Suprapubic skin (tissue), 4 donors: ENCODE data around the gene HTRA2. TPM values are rescaled to one million over a fixed set of nuclear protein-coding genes. Genes with fewer than 3 reads are reported as not detected.

Experiments
- DNase-seq, 2 donors: peaks; one replicate each; pipeline ENCODE4 v3.0.0-alpha.2; 2019; ENCODE audit warnings: low spot score in 2 of 2
- H3K27ac ChIP-seq: fragments of 200-600 bp; sonication (generic); one replicate; pipeline ENCODE4 v1.5.1; 2019
- H3K27me3 ChIP-seq: fragments of 200-600 bp; sonication (generic); one replicate; pipeline ENCODE4 v1.5.1; 2019
- H3K36me3 ChIP-seq: fragments of 200-600 bp; sonication (generic); one replicate; pipeline ENCODE4 v1.5.1; 2019
- H3K4me1 ChIP-seq: fragments of 200-600 bp; sonication (generic); one replicate; pipeline ENCODE4 v1.5.1; 2019
- H3K4me3 ChIP-seq: fragments of 200-600 bp; sonication (generic); one replicate; pipeline ENCODE4 v1.5.1; 2019; ENCODE audit warnings: mild to moderate bottlenecking
- H3K9me3 ChIP-seq: fragments of 200-600 bp; sonication (generic); one replicate; pipeline ENCODE4 v1.5.1; 2019
- CTCF ChIP-seq, 2 donors: fragments of 200-600 bp in 1 of 2; fragments of 450-650 bp in 1 of 2; sonication (generic) in 1 of 2; IDR thresholded peaks; one replicate each; pipeline ENCODE4 v1.5.1; 2016 to 2019; ENCODE audit warnings: antibody characterized with exemption in 2 of 2, mild to moderate bottlenecking in 1 of 2, moderate library complexity in 1 of 2
- EP300 ChIP-seq: sonication (generic); formaldehyde crosslinking; IDR thresholded peaks from one replicate; pipeline ENCODE4 v1.6.1; 2017; ENCODE audit warnings: antibody characterized with exemption
- POLR2A ChIP-seq, 2 donors: fragments of 450-650 bp; IDR thresholded peaks; one replicate each; pipeline ENCODE4 v1.6.1; 2017; ENCODE audit warnings: antibody characterized with exemption in 2 of 2, mild to moderate bottlenecking in 2 of 2, moderate library complexity in 2 of 2
- POLR2AphosphoS5 ChIP-seq, 3 donors: sonication (generic); formaldehyde crosslinking; IDR thresholded peaks; one replicate each; pipeline ENCODE4 v1.6.1; 2017; ENCODE audit warnings: antibody characterized with exemption in 3 of 3
- WGBS: methylation state at CpG from one replicate; pipeline ENCODE4 v1.1.5; 2018; 5-methylcytosine and 5-hydroxymethylcytosine counted together
- total RNA-seq, 4 donors: library from RNA; depleted of rRNA; stranded (reverse); fragments of >200 nt; gene quantifications; one replicate each; pipeline ENCODE4 v1.1.0, GENCODE V29; 2016

The HTRA2 gene
- total RNA-seq, 4 donors from 2014 or later = 23.7 to 31.2 (median 27.1) TPM

- Histone ChIP-seq H3K27me3 (no peaks in the 10 kb centered on the region), H3K27ac (no peak overlapping the region), H3K4me1 (peaks cover 15% of the 10 kb centered on the region), H3K9me3 (no peaks in the 10 kb centered on the region), H3K4me3 (no peak overlapping the region), H3K36me3 (peaks cover 17% of the 10 kb centered on the region)
- no peak for DNase-seq
- WGBS = 90% methylated on average over 10 of the region's 10 CpGs
- no peak for TF ChIP-seq POLR2AphosphoS5 (IDR thresholded peaks at IDR 0.05)
- no peak for TF ChIP-seq POLR2A (IDR thresholded peaks at IDR 0.05)
- TF ChIP-seq CTCF (IDR thresholded peaks at IDR 0.05) = no peak
- no peak for TF ChIP-seq EP300
Observed at GRCh38 chr2:74535440-74535965, 5.8 kb downstream of the HTRA2 start.

GRCh38 chr2:74536166-74536950 is 6.6 kb downstream of the HTRA2 start:
- no peak overlapping the region for H3K4me3 ChIP-seq
- peaks cover 17% of the 10 kb centered on the region for H3K36me3 ChIP-seq
- no peaks in the 10 kb centered on the region for H3K9me3 ChIP-seq
- H3K27me3 ChIP-seq = no peaks in the 10 kb centered on the region
- peaks cover 6% of the 10 kb centered on the region for H3K4me1 ChIP-seq
- H3K27ac ChIP-seq = no peak overlapping the region
- no peak for DNase-seq
- WGBS = 79% methylated on average over 23 of the region's 23 CpGs
- no peak for TF ChIP-seq EP300
- no peak for TF ChIP-seq POLR2A (IDR thresholded peaks at IDR 0.05)
- TF ChIP-seq CTCF (IDR thresholded peaks at IDR 0.05) = no peak
- TF ChIP-seq POLR2AphosphoS5 (IDR thresholded peaks at IDR 0.05) = no peak

GRCh38 chr2:74537140-74537539 is 7.4 kb downstream of the HTRA2 start:
- no peak for DNase-seq
- WGBS = 44% methylated on average over 4 of the region's 4 CpGs
- Histone ChIP-seq H3K27me3 (no peaks in the 10 kb centered on the region), H3K9me3 (no peaks in the 10 kb centered on the region), H3K4me3 (no peak overlapping the region), H3K36me3 (peaks cover 17% of the 10 kb centered on the region), H3K4me1 (peaks cover 2% of the 10 kb centered on the region), H3K27ac (no peak overlapping the region)
- TF ChIP-seq POLR2A (IDR thresholded peaks at IDR 0.05) (no peak), CTCF (IDR thresholded peaks at IDR 0.05) (no peak), POLR2AphosphoS5 (IDR thresholded peaks at IDR 0.05) (no peak), EP300 (no peak)

- H3K4me3 ChIP-seq = no peak overlapping the region
- H3K27me3 ChIP-seq = no peaks in the 10 kb centered on the region
- TF ChIP-seq POLR2AphosphoS5 (IDR thresholded peaks at IDR 0.05) (no peak), POLR2A (IDR thresholded peaks at IDR 0.05) (no peak), CTCF (IDR thresholded peaks at IDR 0.05) (no peak), EP300 (no peak)
- no peak for DNase-seq
- peaks cover 2% of the 10 kb centered on the region for H3K4me1 ChIP-seq
- WGBS = 76% methylated on average over 7 of the region's 7 CpGs
- peaks cover under 1% of the 10 kb centered on the region for H3K36me3 ChIP-seq
- no peaks in the 10 kb centered on the region for H3K9me3 ChIP-seq
- H3K27ac ChIP-seq = no peak overlapping the region
Observed at GRCh38 chr2:74538881-74539339, 9.2 kb downstream of the HTRA2 start.

- no peak overlapping the region for H3K4me3 ChIP-seq
- WGBS = 59% methylated on average over 5 of the region's 5 CpGs
- no peak overlapping the region for H3K27ac ChIP-seq
- H3K4me1 ChIP-seq = peaks cover 2% of the 10 kb centered on the region
- no peaks in the 10 kb centered on the region for H3K9me3 ChIP-seq
- no peak for TF ChIP-seq EP300
- TF ChIP-seq CTCF (IDR thresholded peaks at IDR 0.05) = no peak
- TF ChIP-seq POLR2AphosphoS5 (IDR thresholded peaks at IDR 0.05) = no peak
- no peak for TF ChIP-seq POLR2A (IDR thresholded peaks at IDR 0.05)
- no peaks in the 10 kb centered on the region for H3K36me3 ChIP-seq
- no peak for DNase-seq
- H3K27me3 ChIP-seq = no peaks in the 10 kb centered on the region
Observed at GRCh38 chr2:74540291-74540690, 10.6 kb downstream of the HTRA2 start.
